ENCODE measurements around the gene ST3GAL2.

DNA sequence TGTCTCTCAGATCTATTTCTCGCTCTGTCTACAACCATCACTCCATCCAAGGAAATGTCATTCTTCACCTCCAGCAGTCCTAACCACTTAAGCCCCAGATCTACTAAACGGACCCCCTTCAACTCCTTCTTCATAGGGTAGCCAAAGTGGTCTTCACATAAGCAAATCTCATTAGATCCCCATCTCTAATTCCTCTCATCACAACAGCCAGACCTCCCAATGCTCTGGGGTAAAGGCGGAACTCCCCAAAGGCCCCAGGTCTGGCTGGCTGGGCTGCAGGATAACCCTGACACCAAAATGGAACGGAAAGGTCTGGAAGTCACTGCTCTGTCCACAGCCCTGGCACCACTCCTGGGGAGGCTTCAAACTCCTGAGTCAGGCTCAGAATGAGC, 11.1 kb downstream of the ST3GAL2 start:
- TF ChIP-seq, protein P1, sequence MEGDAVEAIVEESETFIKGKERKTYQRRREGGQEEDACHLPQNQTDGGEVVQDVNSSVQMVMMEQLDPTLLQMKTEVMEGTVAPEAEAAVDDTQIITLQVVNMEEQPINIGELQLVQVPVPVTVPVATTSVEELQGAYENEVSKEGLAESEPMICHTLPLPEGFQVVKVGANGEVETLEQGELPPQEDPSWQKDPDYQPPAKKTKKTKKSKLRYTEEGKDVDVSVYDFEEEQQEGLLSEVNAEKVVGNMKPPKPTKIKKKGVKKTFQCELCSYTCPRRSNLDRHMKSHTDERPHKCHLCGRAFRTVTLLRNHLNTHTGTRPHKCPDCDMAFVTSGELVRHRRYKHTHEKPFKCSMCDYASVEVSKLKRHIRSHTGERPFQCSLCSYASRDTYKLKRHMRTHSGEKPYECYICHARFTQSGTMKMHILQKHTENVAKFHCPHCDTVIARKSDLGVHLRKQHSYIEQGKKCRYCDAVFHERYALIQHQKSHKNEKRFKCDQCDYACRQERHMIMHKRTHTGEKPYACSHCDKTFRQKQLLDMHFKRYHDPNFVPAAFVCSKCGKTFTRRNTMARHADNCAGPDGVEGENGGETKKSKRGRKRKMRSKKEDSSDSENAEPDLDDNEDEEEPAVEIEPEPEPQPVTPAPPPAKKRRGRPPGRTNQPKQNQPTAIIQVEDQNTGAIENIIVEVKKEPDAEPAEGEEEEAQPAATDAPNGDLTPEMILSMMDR (IDR thresholded peaks at IDR 0.05; ENCODE audit: low read depth, low read length), result no peak
- TF ChIP-seq EZH2phosphoT487 (IDR thresholded peaks at IDR 0.05; ENCODE audit: low read depth), result no peak
